Epithelial cell of esophagus (primary cell): ENCODE data around the gene ZIC5.

Source experiments
- DNase-seq: peaks from one replicate; pipeline ENCODE4 v3.0.0; 2010; ENCODE audit warnings: low read depth
- H3K4me3 ChIP-seq: 2 replicates; pipeline ENCODE4 v1.5.1; 2011; ENCODE audit warnings: mild to moderate bottlenecking, low read length, control low read depth
- CTCF ChIP-seq: IDR thresholded peaks from 2 replicates; pipeline ENCODE4 v1.5.1; 2011; ENCODE audit warnings: low read depth, mild to moderate bottlenecking, low read length, control low read depth, inconsistent platforms; ENCODE audit not compliant: insufficient read depth; ENCODE audit errors: missing control alignments

Gene ZIC5

GRCh38 chr13:99991013-99991827, 19.7 kb upstream of the ZIC5 start:
- H3K4me3 ChIP-seq = no peak overlapping the region
- no peak for DNase-seq
- TF ChIP-seq CTCF = no peak

- no peak overlapping the region for H3K4me3 ChIP-seq
- no peak for TF ChIP-seq CTCF
- DNase-seq = no peak
Observed at GRCh38 chr13:99990126-99990977, 18.8 kb upstream of the ZIC5 start.

GRCh38 chr13:99989276-99990125, 17.9 kb upstream of the ZIC5 start:
- DNase-seq = no peak
- H3K4me3 ChIP-seq = no peak overlapping the region
- no peak for TF ChIP-seq CTCF

GRCh38 chr13:99988529-99989275, 17.1 kb upstream of the ZIC5 start:
- DNase-seq = no peak
- H3K4me3 ChIP-seq = no peak overlapping the region
- no peak for TF ChIP-seq CTCF

GRCh38 chr13:99987154-99988019, 15.8 kb upstream of the ZIC5 start:
- no peak overlapping the region for H3K4me3 ChIP-seq

More at GRCh38 chr13:99987154-99988019, 15.8 kb upstream of the ZIC5 start:
- DNase-seq = no peak
- TF ChIP-seq CTCF = no peak
